MG63 (cell line): ENCODE data around the gene BOD1. TPM values are rescaled to one million over a fixed set of nuclear protein-coding genes. Genes with fewer than 3 reads are reported as not detected.

Experiments used
- DNase-seq: peaks from one replicate; pipeline ENCODE4 v3.0.0-alpha.2; 2020
- H3K27me3 ChIP-seq: fragments of 250-450 bp; sonication (Bioruptor Pico); 2 replicates; pipeline ENCODE4 v1.5.1; 2020; ENCODE audit warnings: mild to moderate bottlenecking, moderate library complexity
- H3K36me3 ChIP-seq: fragments of 250-450 bp; sonication (Bioruptor Pico); 2 replicates; pipeline ENCODE4 v1.5.1; 2020; ENCODE audit warnings: mild to moderate bottlenecking, moderate library complexity
- H3K4me3 ChIP-seq: fragments of 250-450 bp; sonication (Bioruptor Pico); 2 replicates; pipeline ENCODE4 v1.5.1; 2020; ENCODE audit warnings: mild to moderate bottlenecking, moderate library complexity
- H3K9me3 ChIP-seq: fragments of 250-450 bp; sonication (Bioruptor Pico); 2 replicates; pipeline ENCODE4 v1.5.1; 2020; ENCODE audit warnings: mild to moderate bottlenecking, moderate library complexity
- total RNA-seq: library from RNA; depleted of rRNA; stranded (reverse); fragments of >200 nt; shearing (Covaris generic); gene quantifications from 2 replicates; pipeline ENCODE4 v1.2.3, GENCODE V29; 2014; ENCODE audit warnings: low replicate concordance; rRNA removed

Gene BOD1
- 158 and 173 TPM in 2 replicates for total RNA-seq

DNA sequence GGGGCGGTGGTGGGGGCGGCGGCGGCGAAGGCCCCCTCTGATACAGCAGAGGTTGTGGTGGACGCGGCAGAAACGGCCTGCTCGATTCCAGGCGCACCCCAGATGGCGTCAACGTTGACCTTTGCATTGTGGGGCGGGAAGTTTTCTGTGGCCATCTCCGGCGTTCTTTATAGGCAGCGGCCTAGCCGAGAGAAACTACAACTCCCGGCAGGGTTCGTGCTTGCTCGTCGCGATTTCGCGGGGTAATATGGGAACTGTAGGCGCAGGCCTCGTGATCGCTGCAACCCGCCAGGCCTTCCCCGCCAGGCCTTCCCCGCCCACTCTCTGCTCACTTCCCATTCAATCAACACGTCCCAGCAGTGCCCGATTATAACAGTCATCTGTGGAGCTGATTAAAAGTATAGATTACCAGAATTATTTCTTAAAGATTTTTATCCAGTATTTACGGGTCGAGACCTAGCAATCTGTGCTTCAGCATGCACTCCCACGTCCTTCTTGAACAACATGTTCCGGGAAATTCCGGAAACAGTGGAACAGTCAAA lies at the start of gene BOD1:
TSS of gene BOD1 (minus strand) at position 74 of the 542 bp plus-strand sequence. CDS start 214 bp downstream, outside the sequence.
- peak; percentile 100 for DNase-seq
- H3K27me3 ChIP-seq, result no peaks in the 10 kb centered on the region
- no peaks in the 10 kb centered on the region for H3K9me3 ChIP-seq
- peaks cover 31% of the 10 kb centered on the region for H3K36me3 ChIP-seq
- peak within 1 kb of the TSS; percentile 95 for H3K4me3 ChIP-seq

DNA sequence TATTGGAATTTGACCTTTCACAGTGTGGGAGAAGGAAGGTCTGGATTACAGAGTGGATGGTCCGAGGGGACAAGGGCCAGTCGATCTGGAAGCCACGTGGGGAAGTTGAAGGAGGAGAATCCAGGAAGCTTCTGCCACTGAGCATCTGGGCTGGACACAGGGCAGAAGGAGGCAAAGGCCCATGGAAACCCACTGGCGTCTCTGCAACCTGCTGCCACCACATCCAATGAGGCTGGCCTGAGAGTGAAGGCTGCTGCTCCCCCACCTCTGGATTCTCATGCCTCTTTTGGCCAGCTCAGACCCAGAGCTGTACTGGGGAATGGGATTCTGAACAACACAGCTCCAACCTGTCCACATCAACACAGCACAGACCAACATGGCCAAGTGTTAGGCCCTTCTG lies 48.9 kb upstream of the BOD1 start:
- no peaks in the 10 kb centered on the region for H3K36me3 ChIP-seq
- H3K9me3 ChIP-seq, result peaks cover 4% of the 10 kb centered on the region
- H3K27me3 ChIP-seq, result no peaks in the 10 kb centered on the region
- no peak overlapping the region for H3K4me3 ChIP-seq
- DNase-seq, result no peak

DNA sequence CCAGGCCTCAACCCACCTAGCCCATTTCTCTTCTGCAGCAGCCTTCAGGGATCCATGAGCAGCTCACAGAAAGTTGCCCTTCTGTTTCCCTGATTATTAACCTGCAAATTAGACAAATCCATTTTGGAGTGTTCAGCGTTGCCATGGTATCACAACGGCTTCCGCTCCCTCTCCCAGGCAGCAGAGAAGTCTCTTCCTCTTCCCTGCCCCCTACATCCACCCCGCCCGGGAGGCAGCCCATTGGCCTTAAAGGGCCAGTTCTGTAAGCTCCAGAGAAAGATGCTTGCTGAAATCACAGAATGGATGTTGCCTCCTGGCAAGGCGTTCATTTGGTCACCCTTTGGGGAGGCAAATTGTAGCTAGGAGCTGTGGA lies 47.7 kb upstream of the BOD1 start:
- no peak for DNase-seq
- Histone ChIP-seq H3K36me3 (no peaks in the 10 kb centered on the region), H3K27me3 (no peaks in the 10 kb centered on the region), H3K9me3 (peaks cover 7% of the 10 kb centered on the region), H3K4me3 (no peak overlapping the region)

DNA sequence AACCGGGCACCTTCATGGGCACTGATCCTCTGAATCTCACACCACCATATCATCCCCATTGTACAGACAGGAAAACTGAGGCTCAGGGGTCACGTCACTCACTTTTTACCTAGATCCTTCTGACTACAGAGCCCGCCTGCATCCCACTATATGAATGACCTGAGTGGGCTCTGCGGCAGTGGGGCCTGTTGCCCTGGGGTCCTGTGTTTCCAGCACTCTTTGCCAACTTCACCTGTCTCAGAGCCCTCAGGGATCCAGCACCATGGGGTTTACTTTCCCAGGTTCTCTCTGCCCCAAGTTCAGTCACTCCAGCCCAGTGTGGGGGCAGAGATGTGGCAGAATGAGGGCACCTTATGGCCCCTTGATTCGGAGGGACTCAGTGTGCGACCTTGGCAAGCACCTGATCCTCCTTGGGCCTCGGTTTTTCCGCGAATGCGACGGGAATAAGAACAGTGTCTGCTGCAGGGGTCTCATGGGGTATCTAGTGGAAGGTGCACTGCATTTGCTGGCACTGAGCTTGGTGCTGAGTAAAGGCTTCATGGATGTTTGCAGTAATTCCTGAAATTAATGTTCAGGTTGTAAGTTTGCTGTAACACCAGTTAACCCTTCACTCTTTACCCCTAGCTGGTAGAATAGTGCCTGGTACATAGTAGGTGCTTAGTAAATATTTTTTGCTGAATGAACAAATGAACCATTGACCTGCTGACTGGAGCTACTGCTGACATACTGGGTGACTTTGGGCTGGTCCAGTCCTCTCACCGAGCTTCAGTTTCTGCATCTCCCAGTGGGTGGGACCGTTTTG lies 47.1 kb upstream of the BOD1 start:
- no peaks in the 10 kb centered on the region for H3K36me3 ChIP-seq
- no peak for DNase-seq
- H3K9me3 ChIP-seq, result peaks cover 3% of the 10 kb centered on the region; the same call in 1 of the 2 replicates
- H3K4me3 ChIP-seq, result no peak overlapping the region
- no peaks in the 10 kb centered on the region for H3K27me3 ChIP-seq

DNA sequence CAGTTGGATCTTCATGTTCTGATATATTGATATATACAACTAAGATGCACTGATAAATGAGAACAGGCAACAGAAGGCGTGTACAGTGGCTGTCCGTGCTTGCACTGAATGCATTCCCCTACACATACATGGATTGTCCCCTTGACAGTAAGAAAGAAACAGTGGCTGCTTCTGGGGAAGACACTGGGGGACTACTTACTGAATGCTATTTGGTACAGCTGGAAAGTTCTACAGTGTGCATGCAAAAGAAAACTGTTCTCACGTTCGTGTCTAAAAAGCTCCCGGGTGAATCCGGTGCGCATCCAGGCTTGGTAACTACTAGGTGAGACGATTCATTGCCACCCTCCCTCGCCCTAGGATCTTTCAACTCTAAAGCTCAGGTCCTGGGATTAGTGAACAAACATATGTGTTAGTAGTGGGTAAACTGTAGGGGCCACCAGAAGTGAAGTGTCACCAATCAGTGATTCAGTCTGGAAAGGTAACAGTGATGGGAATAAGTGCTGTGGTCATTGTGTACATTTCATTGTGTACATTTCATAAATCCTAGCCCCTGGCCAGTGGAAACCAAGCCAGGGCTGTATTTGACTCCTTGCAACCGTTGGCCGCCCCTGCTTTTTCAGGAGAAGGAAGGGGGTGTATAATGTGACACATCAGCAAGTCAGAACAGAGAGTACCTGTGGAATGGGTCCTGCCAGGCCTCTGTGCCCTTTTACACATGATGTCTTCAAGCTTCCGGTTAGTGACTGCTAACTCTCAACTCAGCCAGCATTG lies 46.3 kb upstream of the BOD1 start:
- no peak for DNase-seq
- H3K36me3 ChIP-seq, result no peaks in the 10 kb centered on the region
- no peaks in the 10 kb centered on the region for H3K27me3 ChIP-seq
- no peak overlapping the region for H3K4me3 ChIP-seq
- H3K9me3 ChIP-seq, result peaks cover 3% of the 10 kb centered on the region; the same call in 1 of the 2 replicates

DNA sequence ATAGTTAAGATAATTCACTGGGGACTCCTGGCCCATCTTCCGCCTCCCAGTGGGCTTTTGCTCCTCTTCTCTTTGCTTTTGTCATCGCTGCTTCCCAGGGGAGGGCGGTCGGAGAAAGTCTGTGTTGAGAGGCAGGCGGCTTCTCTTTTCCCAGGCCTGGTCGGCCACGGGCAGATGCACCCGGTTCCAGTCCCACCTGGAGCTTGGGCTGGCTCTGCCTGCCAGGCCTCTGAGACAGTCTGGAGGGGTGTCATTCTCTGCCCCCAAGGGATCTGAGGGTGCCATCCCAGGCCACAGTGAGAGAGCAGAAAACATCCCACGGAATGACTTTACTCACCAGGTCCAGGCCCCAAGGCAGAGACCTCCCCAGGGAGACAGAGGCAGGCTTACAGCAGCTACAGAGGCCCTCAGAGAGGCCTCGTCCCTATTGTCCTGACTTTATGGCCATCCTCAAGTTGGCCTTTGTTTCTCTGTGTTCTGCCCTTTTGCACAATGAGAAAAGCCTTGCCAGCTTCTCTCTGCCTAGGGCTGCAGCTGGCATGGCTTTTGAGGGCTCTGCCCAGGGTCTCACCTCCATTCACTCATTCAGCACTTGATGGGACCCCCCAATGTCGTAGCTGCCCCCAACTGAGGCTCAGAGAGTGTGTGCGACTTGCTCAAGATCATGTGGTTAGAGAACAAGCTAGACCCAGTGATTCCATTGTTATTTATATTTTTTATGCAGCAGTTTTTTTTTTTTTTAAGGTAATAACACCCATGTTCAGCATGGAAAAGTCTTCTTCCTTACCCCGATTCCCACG lies 44.2 kb upstream of the BOD1 start:
- Histone ChIP-seq H3K36me3 (no peaks in the 10 kb centered on the region), H3K27me3 (no peaks in the 10 kb centered on the region), H3K4me3 (no peak overlapping the region), H3K9me3 (peaks cover 3% of the 10 kb centered on the region; the same call in 1 of the 2 replicates)
- no peak for DNase-seq

DNA sequence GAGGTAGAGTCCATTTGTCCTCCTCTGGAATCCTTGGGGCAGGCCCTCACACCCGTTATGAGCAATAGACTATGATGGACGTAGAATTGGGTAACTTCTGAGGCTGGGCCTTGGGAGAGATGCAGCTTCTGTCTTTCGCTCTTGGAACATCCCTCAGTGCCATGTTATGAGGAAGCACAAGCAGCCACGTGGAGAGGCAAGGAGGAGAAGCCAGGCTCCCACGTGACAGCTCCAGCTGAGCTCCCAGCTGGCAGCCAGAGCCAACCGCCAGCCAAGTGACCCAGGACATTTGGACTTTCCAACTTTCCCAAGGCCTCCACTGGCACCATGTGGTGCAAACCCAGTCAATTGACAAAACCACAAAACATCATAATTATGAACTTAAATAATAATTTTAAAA lies 43.0 kb upstream of the BOD1 start:
- Histone ChIP-seq H3K36me3 (no peaks in the 10 kb centered on the region), H3K27me3 (no peaks in the 10 kb centered on the region), H3K4me3 (no peak overlapping the region), H3K9me3 (peaks cover 3% of the 10 kb centered on the region; the same call in 1 of the 2 replicates)
- no peak for DNase-seq

DNA sequence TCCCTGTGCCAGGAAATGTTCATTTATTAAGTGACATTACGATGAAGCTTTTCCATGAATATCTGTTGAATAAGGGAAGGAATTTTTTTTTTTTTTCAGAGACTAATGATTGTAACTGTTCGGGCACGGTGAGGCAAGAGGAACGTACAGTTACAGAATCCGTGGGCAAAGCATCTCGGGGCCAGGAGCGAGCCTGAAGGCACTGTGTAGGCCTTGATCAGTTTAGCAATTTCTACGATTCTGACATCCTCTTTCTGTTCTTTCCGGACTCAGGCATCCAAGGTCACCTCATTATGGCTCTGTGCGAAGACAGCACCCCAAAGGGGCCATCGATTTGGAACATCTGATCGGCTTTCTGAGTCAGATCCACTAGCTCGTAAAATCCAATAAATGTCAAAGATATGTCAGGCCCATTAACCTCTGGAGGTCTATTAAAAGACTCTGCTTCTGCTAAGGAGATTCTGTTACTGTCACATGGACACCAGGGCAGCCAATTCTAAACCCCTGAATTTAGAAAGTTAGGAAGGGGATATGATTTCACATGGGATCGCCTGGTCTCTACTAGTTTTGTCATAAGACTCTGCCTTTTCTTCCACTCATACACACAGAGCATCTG lies 41.4 kb upstream of the BOD1 start:
- Histone ChIP-seq H3K27me3 (no peaks in the 10 kb centered on the region), H3K9me3 (peaks cover 4% of the 10 kb centered on the region), H3K36me3 (no peaks in the 10 kb centered on the region), H3K4me3 (no peak overlapping the region)
- no peak for DNase-seq

DNA sequence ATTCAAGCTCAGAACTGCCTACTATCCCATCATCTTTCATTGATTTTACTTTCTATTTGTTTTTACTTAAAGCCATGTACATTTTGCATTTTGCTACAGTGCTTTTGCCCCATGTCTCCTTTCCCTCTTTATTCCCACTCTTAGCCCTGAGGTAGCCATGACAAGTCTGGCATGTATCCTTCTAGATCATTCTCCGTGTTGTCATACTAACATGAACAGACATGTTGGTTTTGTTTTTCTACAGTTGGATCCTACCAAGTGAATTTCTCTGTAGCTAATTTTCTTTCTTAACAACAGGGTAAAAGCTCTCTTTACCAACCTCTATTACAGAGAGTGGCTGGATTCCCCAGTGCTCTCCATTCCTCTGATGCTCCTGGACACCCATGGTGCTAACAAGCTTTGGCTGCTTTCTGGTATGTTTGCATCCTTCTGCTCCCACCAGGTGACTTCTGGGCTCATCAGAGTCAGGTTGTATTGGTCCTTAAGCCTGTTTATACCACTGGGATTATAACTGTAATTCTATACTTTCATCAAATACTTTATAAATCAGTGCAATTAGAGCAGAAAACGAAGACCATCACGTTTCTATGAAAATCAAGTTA lies 38.8 kb upstream of the BOD1 start:
- DNase-seq, result no peak
- H3K9me3 ChIP-seq, result peaks cover 15% of the 10 kb centered on the region
- no peaks in the 10 kb centered on the region for H3K36me3 ChIP-seq
- H3K4me3 ChIP-seq, result no peak overlapping the region
- H3K27me3 ChIP-seq, result peaks cover 3% of the 10 kb centered on the region; the same call in 1 of the 2 replicates

DNA sequence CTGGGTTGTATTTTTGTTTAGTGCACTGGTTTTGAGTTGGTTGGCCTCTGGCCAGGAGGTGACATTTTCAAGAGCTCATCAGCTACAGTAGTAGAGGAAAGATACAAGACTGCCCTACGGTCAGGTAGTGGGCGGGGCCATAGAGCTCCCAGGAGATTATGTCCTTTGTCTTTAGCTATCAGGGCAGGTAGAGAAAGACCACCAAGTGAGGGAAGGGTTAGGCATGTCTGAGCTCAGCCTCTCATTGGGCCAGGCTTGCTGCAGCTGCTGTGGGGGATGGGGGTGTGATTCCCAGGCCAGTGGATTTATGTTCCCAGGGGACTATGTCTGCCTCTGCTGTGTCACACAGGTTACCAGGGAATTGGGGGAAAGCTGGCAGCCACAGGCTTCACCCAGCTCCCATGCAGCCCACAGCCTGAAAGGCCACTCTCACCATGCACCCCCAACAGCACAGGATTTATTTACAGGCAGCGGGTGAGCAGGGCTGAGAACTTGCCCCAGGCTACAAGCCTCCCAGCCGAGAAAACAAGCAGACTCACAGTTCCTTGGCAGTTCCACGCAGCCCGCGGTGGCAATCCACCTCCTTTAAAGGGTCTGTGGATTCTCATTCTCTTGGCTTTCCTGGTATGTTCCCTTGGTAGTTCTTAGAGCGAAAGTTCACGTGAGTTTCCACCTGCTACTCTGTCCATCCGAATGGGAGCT lies 37.5 kb upstream of the BOD1 start:
- H3K4me3 ChIP-seq, result no peak overlapping the region
- peaks cover 3% of the 10 kb centered on the region; the same call in 1 of the 2 replicates for H3K27me3 ChIP-seq
- peaks cover 12% of the 10 kb centered on the region; the same call in 1 of the 2 replicates for H3K9me3 ChIP-seq
- no peak for DNase-seq
- H3K36me3 ChIP-seq, result no peaks in the 10 kb centered on the region

DNA sequence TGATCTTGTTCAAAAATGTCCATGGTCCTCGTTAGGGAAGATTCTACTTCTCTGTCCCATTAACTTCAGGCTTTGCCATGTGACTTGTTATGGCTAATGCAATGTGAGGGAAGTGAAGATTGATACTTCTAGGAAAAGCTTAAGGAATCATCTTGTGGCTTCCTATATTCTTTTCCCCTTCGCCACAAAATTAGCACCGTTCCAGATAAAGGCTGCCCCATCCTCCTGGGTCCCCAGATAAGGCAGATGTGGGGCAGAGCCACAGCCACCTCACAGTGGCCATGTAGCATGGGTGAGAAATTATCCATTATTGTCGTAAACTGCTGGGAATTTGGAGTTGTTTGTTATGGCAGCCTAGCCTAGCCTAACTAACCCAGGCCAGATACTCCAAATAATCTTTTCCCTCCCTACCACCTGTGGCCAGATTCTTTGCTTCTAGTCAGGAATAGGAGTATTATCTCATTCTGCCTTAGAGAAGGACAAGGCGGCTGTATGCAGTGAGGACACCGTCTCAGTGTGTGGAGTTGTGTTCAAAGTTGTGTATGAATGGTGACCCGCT lies 31.9 kb upstream of the BOD1 start:
- Histone ChIP-seq H3K27me3 (peaks cover 3% of the 10 kb centered on the region; the same call in 1 of the 2 replicates), H3K4me3 (no peak overlapping the region), H3K36me3 (no peaks in the 10 kb centered on the region), H3K9me3 (peaks cover 12% of the 10 kb centered on the region; the same call in 1 of the 2 replicates)
- DNase-seq, result no peak

DNA sequence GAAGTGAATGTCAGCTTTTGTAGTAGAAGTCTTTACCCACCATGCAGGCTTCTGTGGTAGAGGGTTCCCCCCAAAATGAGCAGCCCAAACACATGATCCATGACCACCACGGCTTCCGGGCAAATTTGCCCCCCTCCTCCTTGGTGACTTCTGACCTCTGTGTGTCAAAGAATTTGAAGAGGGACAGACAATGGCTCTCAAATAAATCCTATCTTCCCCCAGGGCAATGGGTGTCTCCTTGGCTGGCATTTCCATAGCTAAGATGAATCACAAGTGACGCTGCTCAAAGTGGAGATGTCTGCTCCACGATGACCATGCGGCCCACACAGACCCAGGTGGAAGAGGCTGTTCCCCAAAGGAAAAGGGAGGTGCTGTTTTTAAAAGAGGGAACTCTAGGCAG lies 30.2 kb upstream of the BOD1 start:
- no peak overlapping the region for H3K4me3 ChIP-seq
- H3K9me3 ChIP-seq, result 0 out of 2 replicates have a peak, but pooled peaks cover 2% of the 10 kb centered on the region
- no peaks in the 10 kb centered on the region for H3K36me3 ChIP-seq
- DNase-seq, result no peak
- H3K27me3 ChIP-seq, result peaks cover 3% of the 10 kb centered on the region; the same call in 1 of the 2 replicates

DNA sequence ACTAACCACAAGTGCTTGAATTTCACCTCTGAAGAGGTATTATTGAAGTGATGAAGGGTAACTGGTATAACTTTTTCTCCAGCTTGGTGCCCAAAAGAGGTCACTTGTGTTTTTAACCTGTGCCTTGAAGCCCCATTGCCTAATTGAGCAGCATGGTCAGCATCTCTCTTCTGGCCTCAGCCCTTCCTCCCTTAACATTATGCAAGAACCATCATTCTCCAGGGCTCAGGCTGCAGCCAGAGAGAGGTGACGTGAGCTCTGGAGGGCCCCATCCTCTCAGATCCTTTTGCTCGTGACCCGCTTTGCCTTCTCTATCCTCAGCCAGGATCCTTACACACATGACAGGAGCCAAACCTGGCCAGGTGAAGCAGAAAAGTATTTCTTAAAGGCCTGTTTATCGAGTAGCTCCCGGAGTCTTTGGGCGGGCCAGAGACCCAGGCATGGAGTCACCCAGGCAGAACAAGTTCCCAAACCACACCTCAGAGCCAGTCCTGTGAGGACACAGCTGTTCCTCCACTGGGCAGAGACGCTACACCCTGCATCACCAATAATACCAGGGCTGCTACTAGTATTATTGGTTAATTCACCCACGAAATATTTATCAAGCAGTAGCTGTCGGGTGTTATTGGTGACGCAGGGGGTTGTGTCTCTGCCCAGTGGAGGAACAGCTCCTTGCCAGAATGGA lies 29.6 kb upstream of the BOD1 start:
- DNase-seq, result no peak
- Histone ChIP-seq H3K36me3 (no peaks in the 10 kb centered on the region), H3K27me3 (no peaks in the 10 kb centered on the region), H3K4me3 (no peak overlapping the region), H3K9me3 (no peaks in the 10 kb centered on the region)

DNA sequence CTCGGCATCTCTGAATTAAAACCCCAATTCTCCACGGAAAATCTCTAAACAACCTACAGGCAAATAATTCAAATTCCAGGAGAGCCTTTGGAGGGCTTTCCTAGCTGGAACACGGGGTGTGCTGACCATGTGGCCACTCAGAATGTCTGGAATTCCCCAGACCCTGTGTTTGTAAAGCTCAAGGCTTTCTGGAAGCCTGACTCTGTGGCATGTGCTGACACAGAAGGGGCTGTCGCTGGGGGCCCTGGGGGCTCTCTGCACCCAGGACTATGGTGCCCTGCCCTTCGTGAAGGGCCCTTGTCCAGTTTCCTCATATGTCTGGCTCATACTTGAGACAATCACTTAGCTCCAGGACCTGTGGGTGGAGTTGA lies 29.0 kb upstream of the BOD1 start:
- no peaks in the 10 kb centered on the region for H3K27me3 ChIP-seq
- DNase-seq, result no peak
- H3K4me3 ChIP-seq, result no peak overlapping the region
- no peaks in the 10 kb centered on the region for H3K9me3 ChIP-seq
- H3K36me3 ChIP-seq, result no peaks in the 10 kb centered on the region
